Esophagus muscularis mucosa (tissue), 4 donors: ENCODE results near the gene RHOBTB3. TPM values are rescaled to one million over a fixed set of nuclear protein-coding genes. Genes with fewer than 3 reads are reported as not detected.

Source experiments
- DNase-seq: peaks from one replicate; pipeline ENCODE4 v3.0.0-alpha.2; 2017; ENCODE audit errors: extremely low spot score
- H3K27ac ChIP-seq, 4 donors: fragments of 200-600 bp; sonication (generic); replicated peaks in 1 of 4; 1 replicate in 3 of 4; 2 replicates in 1 of 4; pipeline ENCODE4 v1.5.1; 2016 to 2019; ENCODE audit warnings: mild to moderate bottlenecking in 1 of 4
- H3K27me3 ChIP-seq, 4 donors: fragments of 200-600 bp; sonication (generic); one replicate each; pipeline versions ENCODE4 v1.5.1 to v1.6.0; 2016 to 2019
- H3K36me3 ChIP-seq, 4 donors: fragments of 200-600 bp; sonication (generic); one replicate each; pipeline ENCODE4 v1.5.1; 2016 to 2019
- H3K4me1 ChIP-seq, 4 donors: fragments of 200-600 bp; sonication (generic); one replicate each; pipeline ENCODE4 v1.5.1; 2016 to 2019
- H3K4me3 ChIP-seq, 4 donors: fragments of 200-600 bp; sonication (generic); 1 replicate in 2 of 4; 2 replicates in 2 of 4; pipeline ENCODE4 v1.5.1; 2016 to 2019; ENCODE audit warnings: mild to moderate bottlenecking in 4 of 4, moderate library complexity in 1 of 4
- H3K9me3 ChIP-seq, 4 donors: fragments of 200-600 bp; sonication (generic); 1 replicate in 3 of 4; 2 replicates in 1 of 4; pipeline ENCODE4 v1.5.1; 2016 to 2019
- EP300 ChIP-seq: sonication (generic); formaldehyde crosslinking; IDR thresholded peaks from one replicate; pipeline ENCODE4 v1.6.1; 2017; ENCODE audit warnings: antibody characterized with exemption
- POLR2A ChIP-seq: fragments of 450-650 bp; IDR thresholded peaks from one replicate; pipeline ENCODE4 v1.6.1; 2017; ENCODE audit warnings: antibody characterized with exemption, moderate library complexity, mild to moderate bottlenecking, low read depth
- POLR2AphosphoS5 ChIP-seq, 2 donors: sonication (generic); formaldehyde crosslinking; IDR thresholded peaks; one replicate each; pipeline ENCODE4 v1.6.1; 2017; ENCODE audit warnings: antibody characterized with exemption in 2 of 2
- WGBS: methylation state at CpG from one replicate; pipeline ENCODE4 v1.1.5; 2018; 5-methylcytosine and 5-hydroxymethylcytosine counted together
- intact Hi-C: fragments of 100-400 bp; cut with DNase I; formaldehyde crosslinking; loops from one replicate; pipeline ENCODE4 v1.15.1; 2023
- total RNA-seq, 4 donors: library from RNA; depleted of rRNA; stranded (reverse); fragments of >200 nt; gene quantifications; one replicate each; pipeline versions ENCODE4 v1.1.0 to v1.2.1, GENCODE V29; 2016
- TF ChIP-seq, protein P1 (sequence below), 3 experiments: fragments of 200-600 bp in 2 of 3; fragments of 450-650 bp in 1 of 3; sonication (generic) in 2 of 3; IDR thresholded peaks; one replicate each; pipeline ENCODE4 v1.5.1; 2017 to 2019; ENCODE audit warnings: antibody characterized with exemption in 3 of 3, mild to moderate bottlenecking in 2 of 3, moderate library complexity in 1 of 3

Gene RHOBTB3
- total RNA-seq, 4 donors from 2014 or later = 72.9 to 165 (median 89.2) TPM

GRCh38 chr5:95689680-95690079, 41.5 kb upstream of the RHOBTB3 start:
- no peaks in the 10 kb centered on the region for H3K27me3 ChIP-seq
- intact Hi-C loops = no loop called here
- no peaks in the 10 kb centered on the region for H3K4me1 ChIP-seq
- TF ChIP-seq POLR2A = no peak
- no peak for TF ChIP-seq EP300
- no peak for TF ChIP-seq POLR2AphosphoS5 (IDR thresholded peaks at IDR 0.05)
- TF ChIP-seq, protein P1, sequence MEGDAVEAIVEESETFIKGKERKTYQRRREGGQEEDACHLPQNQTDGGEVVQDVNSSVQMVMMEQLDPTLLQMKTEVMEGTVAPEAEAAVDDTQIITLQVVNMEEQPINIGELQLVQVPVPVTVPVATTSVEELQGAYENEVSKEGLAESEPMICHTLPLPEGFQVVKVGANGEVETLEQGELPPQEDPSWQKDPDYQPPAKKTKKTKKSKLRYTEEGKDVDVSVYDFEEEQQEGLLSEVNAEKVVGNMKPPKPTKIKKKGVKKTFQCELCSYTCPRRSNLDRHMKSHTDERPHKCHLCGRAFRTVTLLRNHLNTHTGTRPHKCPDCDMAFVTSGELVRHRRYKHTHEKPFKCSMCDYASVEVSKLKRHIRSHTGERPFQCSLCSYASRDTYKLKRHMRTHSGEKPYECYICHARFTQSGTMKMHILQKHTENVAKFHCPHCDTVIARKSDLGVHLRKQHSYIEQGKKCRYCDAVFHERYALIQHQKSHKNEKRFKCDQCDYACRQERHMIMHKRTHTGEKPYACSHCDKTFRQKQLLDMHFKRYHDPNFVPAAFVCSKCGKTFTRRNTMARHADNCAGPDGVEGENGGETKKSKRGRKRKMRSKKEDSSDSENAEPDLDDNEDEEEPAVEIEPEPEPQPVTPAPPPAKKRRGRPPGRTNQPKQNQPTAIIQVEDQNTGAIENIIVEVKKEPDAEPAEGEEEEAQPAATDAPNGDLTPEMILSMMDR (IDR thresholded peaks at IDR 0.05) = no peak
- WGBS = 97% methylated on average over 1 of the region's 1 CpG
- DNase-seq = no peak
- H3K4me3 ChIP-seq = no peak overlapping the region
- no peaks in the 10 kb centered on the region for H3K36me3 ChIP-seq
- no peaks in the 10 kb centered on the region for H3K9me3 ChIP-seq
- H3K27ac ChIP-seq = no peak overlapping the region

GRCh38 chr5:95690333-95690732, 40.8 kb upstream of the RHOBTB3 start:
- no peak overlapping the region for H3K27ac ChIP-seq
- TF ChIP-seq, protein P1 (IDR thresholded peaks at IDR 0.05) = no peak
- TF ChIP-seq POLR2AphosphoS5 (IDR thresholded peaks at IDR 0.05) (no peak), EP300 (no peak), POLR2A (no peak)
- H3K4me1 ChIP-seq = no peaks in the 10 kb centered on the region
- no peaks in the 10 kb centered on the region for H3K36me3 ChIP-seq
- H3K9me3 ChIP-seq = no peaks in the 10 kb centered on the region
- intact Hi-C loops = no loop called here
- no peaks in the 10 kb centered on the region for H3K27me3 ChIP-seq
- no peak overlapping the region for H3K4me3 ChIP-seq
- no peak for DNase-seq

- DNase-seq = no peak
- no peak overlapping the region for H3K4me3 ChIP-seq
These were observed 33.1 kb upstream of the RHOBTB3 start for GRCh38 chr5:95697781-95698681.

GRCh38 chr5:95699337-95699736, 31.8 kb upstream of the RHOBTB3 start:
- no peaks in the 10 kb centered on the region for H3K4me1 ChIP-seq
- H3K27ac ChIP-seq = no peak overlapping the region
- 98% methylated on average over 1 of the region's 1 CpG for WGBS
- no peaks in the 10 kb centered on the region for H3K9me3 ChIP-seq
- DNase-seq = no peak
- no peak for TF ChIP-seq POLR2A
- TF ChIP-seq POLR2AphosphoS5 (IDR thresholded peaks at IDR 0.05) = no peak
- TF ChIP-seq EP300 = no peak
- TF ChIP-seq, protein P1 (IDR thresholded peaks at IDR 0.05) = no peak
- no peak overlapping the region for H3K4me3 ChIP-seq
- intact Hi-C loops = no loop called here
- no peaks in the 10 kb centered on the region for H3K36me3 ChIP-seq
- no peaks in the 10 kb centered on the region for H3K27me3 ChIP-seq

More at GRCh38 chr5:95697781-95698681, 33.1 kb upstream of the RHOBTB3 start:
- no peaks in the 10 kb centered on the region for H3K4me1 ChIP-seq
- H3K36me3 ChIP-seq = no peaks in the 10 kb centered on the region
- no peaks in the 10 kb centered on the region for H3K27me3 ChIP-seq
- no peak overlapping the region for H3K27ac ChIP-seq
- H3K9me3 ChIP-seq = no peaks in the 10 kb centered on the region
- intact Hi-C loops = no loop called here
- WGBS = 66% methylated on average over 7 of the region's 7 CpGs
- TF ChIP-seq EP300 = no peak
- TF ChIP-seq, protein P1 (IDR thresholded peaks at IDR 0.05) = no peak
- no peak for TF ChIP-seq POLR2A
